HCT116 (cell line): ENCODE results near the gene DMGDH. TPM values are rescaled to one million over a fixed set of nuclear protein-coding genes. Genes with fewer than 3 reads are reported as not detected.

Experiments
- ATAC-seq: fragments of 200-7000 bp; cut with Tn5 transposase; 2 replicates; pipeline ENCODE4 v1.9.1; 2020; ENCODE audit warnings: mild to moderate bottlenecking, moderate library complexity
- BruUV-seq: library from RNA; stranded (reverse); fragments of 400-500 nt; replicated peaks from 2 replicates; lab custom pipeline; 2021; lab: Mats Ljungman, UMichigan
- CTCF ChIA-PET: fragments of 300-600 bp; sonication (Branson Sonifier 250); formaldehyde crosslinking; loops from one replicate; lab custom pipeline; 2021; ENCODE audit warnings: antibody characterized with exemption; lab: Charles Lee
- POLR2A ChIA-PET: fragments of 300-600, 350-600 bp; sonication (Branson Sonifier 250); formaldehyde crosslinking; loops from one replicate; lab custom pipeline; 2021; ENCODE audit warnings: antibody characterized with exemption; lab: Charles Lee
- RAD21 ChIA-PET, 2 experiments: fragments of 300-600 bp; sonication (Branson Sonifier 250); formaldehyde crosslinking; loops; one replicate each; lab custom pipeline; 2023; ENCODE audit warnings: low total read pairs in 2 of 2; ENCODE audit not compliant: uncharacterized antibody in 2 of 2, unreplicated experiment in 2 of 2, low non-redundant PET in 1 of 2; lab: Charles Lee
- DNase-seq: peaks from one replicate; pipeline ENCODE4 v3.0.0-alpha.2; 2010; ENCODE audit warnings: low read depth, low spot score
- H2AFZ ChIP-seq: fragments of 200-600 bp; shearing (Covaris generic), sonication (generic); 2 replicates; pipeline ENCODE4 v1.6.1; 2017; ENCODE audit warnings: low read depth, mixed run types, mixed read lengths, antibody characterized with exemption, low read length; ENCODE audit not compliant: poor library complexity, severe bottlenecking
- H3K27ac ChIP-seq: 2 replicates; pipeline ENCODE4 v1.5.1; 2012; ENCODE audit warnings: low read depth, low read length
- H3K27me3 ChIP-seq: fragments of 200-600 bp; sonication (generic); 2 replicates; pipeline ENCODE4 v1.6.1; 2016; ENCODE audit warnings: mixed run types, low read length, mixed read lengths; ENCODE audit not compliant: insufficient read depth
- H3K36me3 ChIP-seq, 2 experiments: fragments of 200-500 bp in 1 of 2; fragments of 200-600 bp in 1 of 2; sonication (Bioruptor generic) in 1 of 2; sonication (generic) in 1 of 2; 2 replicates each; pipeline versions ENCODE4 v1.5.1 to v1.6.1; 2014 to 2016; ENCODE audit warnings: low read length in 2 of 2, inconsistent platforms in 1 of 2, mixed read lengths in 1 of 2, mixed run types in 1 of 2; ENCODE audit not compliant: insufficient read depth in 2 of 2, control insufficient read depth in 1 of 2
- H3K4me1 ChIP-seq, 2 experiments: fragments of 200-600 bp in 1 of 2; sonication (generic) in 1 of 2; 2 replicates each; pipeline versions ENCODE4 v1.5.1 to v1.6.1; 2012 to 2017; ENCODE audit warnings: low read length in 2 of 2, inconsistent platforms in 1 of 2, mild to moderate bottlenecking in 1 of 2, mixed read lengths in 1 of 2, mixed run types in 1 of 2, moderate library complexity in 1 of 2; ENCODE audit not compliant: insufficient read depth in 2 of 2, control insufficient read depth in 1 of 2
- H3K4me2 ChIP-seq: fragments of 200-600 bp; sonication (generic); 2 replicates; pipeline ENCODE4 v1.6.1; 2017; ENCODE audit warnings: mixed run types, low read length, mixed read lengths
- H3K4me3 ChIP-seq, 2 experiments: fragments of 200-600 bp in 1 of 2; sonication (generic) in 1 of 2; replicated peaks in 1 of 2; 2 replicates each; pipeline ENCODE4 v1.5.1; 2011 to 2016; ENCODE audit warnings: low read length in 2 of 2, control low read depth in 1 of 2, low read depth in 1 of 2, mild to moderate bottlenecking in 1 of 2, mixed read lengths in 1 of 2, mixed run types in 1 of 2
- H3K79me2 ChIP-seq: fragments of 200-600 bp; sonication (generic); 2 replicates; pipeline ENCODE4 v1.6.1; 2017; ENCODE audit warnings: mild to moderate bottlenecking, mixed run types, low read length, moderate library complexity, mixed read lengths; ENCODE audit not compliant: insufficient read depth
- H3K9ac ChIP-seq: fragments of 200-600 bp; sonication (generic); 2 replicates; pipeline ENCODE4 v1.6.1; 2016; ENCODE audit warnings: low read length, mixed read lengths
- H3K9me2 ChIP-seq: fragments of 200-600 bp; sonication (generic), shearing (Covaris generic); 2 replicates; pipeline ENCODE4 v1.6.1; 2017; ENCODE audit warnings: mixed run types, mild to moderate bottlenecking, moderate library complexity; ENCODE audit not compliant: insufficient read depth
- H3K9me3 ChIP-seq, 2 experiments: fragments of 200-500 bp in 1 of 2; fragments of 200-600 bp in 1 of 2; sonication (Bioruptor generic) in 1 of 2; sonication (generic) in 1 of 2; 2 replicates each; pipeline ENCODE4 v1.6.1; 2014 to 2017; ENCODE audit warnings: low read length in 2 of 2, mixed read lengths in 2 of 2, inconsistent platforms in 1 of 2, low read depth in 1 of 2, mild to moderate bottlenecking in 1 of 2, mixed run types in 1 of 2, moderate library complexity in 1 of 2; ENCODE audit not compliant: control insufficient read depth in 1 of 2, insufficient read depth in 1 of 2
- H4K20me1 ChIP-seq: fragments of 200-600 bp; sonication (generic), shearing (Covaris generic); 2 replicates; pipeline ENCODE4 v1.6.1; 2017; ENCODE audit warnings: mixed run types, mild to moderate bottlenecking, moderate library complexity; ENCODE audit not compliant: insufficient read depth
- ATF3 ChIP-seq: IDR thresholded peaks from 2 replicates; pipeline ENCODE4 v1.6.1; 2012
- ELF1 ChIP-seq: IDR thresholded peaks from 2 replicates; pipeline ENCODE4 v1.6.1; 2012; ENCODE audit warnings: low read depth, borderline replicate concordance
- RAD21 ChIP-seq: IDR thresholded peaks from 2 replicates; pipeline ENCODE4 v1.6.1; 2012; ENCODE audit warnings: low read depth, mild to moderate bottlenecking
- ZFX ChIP-seq: fragments of 450-650 bp; IDR thresholded peaks from 2 replicates; pipeline ENCODE4 v1.6.1; 2017
- intact Hi-C: fragments of 100-400 bp; cut with micrococcal nuclease; formaldehyde crosslinking; loops from 2 replicates; pipeline ENCODE4 v1.10.0; 2022
- total RNA-seq: library from RNA; stranded (reverse); gene quantifications from one replicate; pipeline ENCODE4 v1.2.1, GENCODE V29; 2021; ENCODE audit not compliant: unreplicated experiment
- TF ChIP-seq, protein P1 (sequence below), 3 experiments: fragments of 200-600 bp in 1 of 3; sonication (generic) in 1 of 3; IDR thresholded peaks in 2 of 3; conservative IDR thresholded peaks in 1 of 3; 2 replicates each; pipeline ENCODE4 v1.5.1; 2012 to 2017; ENCODE audit warnings: low read depth in 2 of 3, low read length in 2 of 3, antibody characterized with exemption in 1 of 3, borderline replicate concordance in 1 of 3, control low read depth in 1 of 3, mild to moderate bottlenecking in 1 of 3, mixed read lengths in 1 of 3, mixed run types in 1 of 3, moderate library complexity in 1 of 3; ENCODE audit not compliant: insufficient read depth in 1 of 3

The DMGDH gene
- total RNA-seq, 1 experiment from 2014 or later = 2.3 TPM

- DNase-seq (no peak), ATAC-seq (peak; percentile 57)
- no peak overlapping the region for H3K9ac ChIP-seq
- no peaks in the 10 kb centered on the region for H3K79me2 ChIP-seq
- no peak overlapping the region for H3K27ac ChIP-seq
- no peak for TF ChIP-seq ZFX
- TF ChIP-seq, protein P1, sequence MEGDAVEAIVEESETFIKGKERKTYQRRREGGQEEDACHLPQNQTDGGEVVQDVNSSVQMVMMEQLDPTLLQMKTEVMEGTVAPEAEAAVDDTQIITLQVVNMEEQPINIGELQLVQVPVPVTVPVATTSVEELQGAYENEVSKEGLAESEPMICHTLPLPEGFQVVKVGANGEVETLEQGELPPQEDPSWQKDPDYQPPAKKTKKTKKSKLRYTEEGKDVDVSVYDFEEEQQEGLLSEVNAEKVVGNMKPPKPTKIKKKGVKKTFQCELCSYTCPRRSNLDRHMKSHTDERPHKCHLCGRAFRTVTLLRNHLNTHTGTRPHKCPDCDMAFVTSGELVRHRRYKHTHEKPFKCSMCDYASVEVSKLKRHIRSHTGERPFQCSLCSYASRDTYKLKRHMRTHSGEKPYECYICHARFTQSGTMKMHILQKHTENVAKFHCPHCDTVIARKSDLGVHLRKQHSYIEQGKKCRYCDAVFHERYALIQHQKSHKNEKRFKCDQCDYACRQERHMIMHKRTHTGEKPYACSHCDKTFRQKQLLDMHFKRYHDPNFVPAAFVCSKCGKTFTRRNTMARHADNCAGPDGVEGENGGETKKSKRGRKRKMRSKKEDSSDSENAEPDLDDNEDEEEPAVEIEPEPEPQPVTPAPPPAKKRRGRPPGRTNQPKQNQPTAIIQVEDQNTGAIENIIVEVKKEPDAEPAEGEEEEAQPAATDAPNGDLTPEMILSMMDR (IDR thresholded peaks at IDR 0.05 in 2 of 3, conservative IDR thresholded peaks at IDR 0.05 in 1 of 3; ENCODE audit: borderline replicate concordance in 1 of 3, insufficient read depth in 1 of 3, low read depth in 2 of 3, low read length in 2 of 3) = 0 out of 6 replicates have a peak, but pooled peaks of 2 of the 3 experiments have one; percentile 9 to 11
- no peak for TF ChIP-seq ELF1
- no peak for TF ChIP-seq ATF3
- no peak overlapping the region for H2AFZ ChIP-seq
- no peaks in the 10 kb centered on the region for H3K4me1 ChIP-seq
- POLR2A ChIA-PET = no interaction called here
- no TSS peak for BruUV-seq
- RAD21 ChIA-PET = no interaction called here
- H4K20me1 ChIP-seq = no peaks in the 10 kb centered on the region
- H3K9me2 ChIP-seq = no peaks in the 10 kb centered on the region
- H3K4me3 ChIP-seq = no peak overlapping the region
- CTCF ChIA-PET = interaction anchor here (1.6 to 2.1 kb wide), 2 partner anchors 14 to 121 kb away, joined by 3 to 10 read pairs; no protein-coding TSS in a partner anchor
- H3K36me3 ChIP-seq = no peaks in the 10 kb centered on the region
- H3K4me2 ChIP-seq = no peak overlapping the region
- no peaks in the 10 kb centered on the region for H3K9me3 ChIP-seq
- H3K27me3 ChIP-seq = no peaks in the 10 kb centered on the region
- intact Hi-C loops = no loop called here
Measured at GRCh38 chr5:79011219-79011836, 58.1 kb downstream of the DMGDH start.

DNA sequence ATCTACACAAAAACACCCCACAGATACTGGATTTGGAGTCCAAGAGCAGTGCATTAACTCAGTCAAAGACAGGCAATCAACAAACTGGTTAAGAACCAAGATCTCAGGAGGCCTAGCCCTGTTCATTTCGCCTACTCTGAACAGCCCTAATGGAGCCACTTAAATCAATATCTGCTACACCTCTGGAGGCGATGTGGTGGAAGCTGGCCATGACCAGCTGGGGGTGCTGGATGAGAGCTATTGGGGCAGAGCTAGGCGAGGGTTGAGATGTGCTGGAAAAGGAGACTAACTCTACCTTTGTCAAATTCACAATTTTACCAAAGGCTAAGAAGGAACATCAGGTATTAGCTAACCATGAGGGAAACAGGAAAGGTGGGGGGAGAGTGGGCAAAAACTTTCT is 61.1 kb downstream of the DMGDH start:
- Histone ChIP-seq H3K27me3 (no peaks in the 10 kb centered on the region), H4K20me1 (no peaks in the 10 kb centered on the region), H3K4me2 (no peak overlapping the region), H3K9me3 (no peaks in the 10 kb centered on the region), H3K79me2 (no peaks in the 10 kb centered on the region), H3K36me3 (no peaks in the 10 kb centered on the region), H3K4me1 (no peaks in the 10 kb centered on the region), H3K4me3 (no peak overlapping the region), H2AFZ (no peak overlapping the region), H3K27ac (no peak overlapping the region), H3K9me2 (no peaks in the 10 kb centered on the region), H3K9ac (no peak overlapping the region)
- BruUV-seq = no TSS peak
- intact Hi-C loops = no loop called here
- POLR2A ChIA-PET = no interaction called here
- ATAC-seq (peak; percentile 82), DNase-seq (no peak)
- RAD21 ChIA-PET = interaction anchor here in 1 of 2 experiments (0.6 kb wide), 1 partner anchor 125 kb away, joined by 4 read pairs; no protein-coding TSS in a partner anchor
- TF ChIP-seq ELF1 (no peak), RAD21 (peak; percentile 31; the same call in 1 of the 2 replicates)
- CTCF ChIA-PET = interaction anchor here (1.3 to 2.7 kb wide), 4 partner anchors 11 to 125 kb away, joined by 4 to 19 read pairs (median 10); no protein-coding TSS in a partner anchor
